ENCODE measurements around the gene ZNF107. TPM values are rescaled to one million over a fixed set of nuclear protein-coding genes. Genes with fewer than 3 reads are reported as not detected.

Gene ZNF107
- total and polyA plus RNA-seq, 8 donors: 3.8 to 13.1 (median 11.2) TPM

DNA sequence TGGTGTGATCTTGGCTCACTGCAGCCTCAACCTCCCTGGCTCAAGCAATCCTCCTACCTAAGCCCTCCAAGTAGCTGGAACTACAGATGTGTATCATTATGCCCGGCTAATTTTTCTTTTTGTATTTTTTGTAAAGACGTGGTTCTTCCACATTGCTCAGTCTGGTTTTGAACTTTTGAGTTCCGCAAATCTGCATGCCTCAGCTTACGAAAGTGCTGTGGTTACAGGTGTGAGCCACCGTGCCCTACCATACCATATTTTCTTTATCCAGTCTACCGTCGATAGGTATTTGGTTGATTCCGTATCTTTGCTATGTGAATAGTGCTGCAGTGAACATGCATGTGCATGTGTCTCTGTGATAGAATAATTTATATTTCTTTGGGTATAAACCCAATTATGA lies 6.5 kb downstream of the ZNF107 start:
- Histone ChIP-seq H3K9me3 (peaks cover 0 to 35% of the 10 kb centered on the region in 2 donors), H3K4me3 (no peak overlapping the region), H3K36me3 (peaks cover 0 to 38% of the 10 kb centered on the region in 2 donors), H3K27ac (no peak overlapping the region), H3K27me3 (no peaks in the 10 kb centered on the region), H3K4me1 (peaks cover 0 to 3% of the 10 kb centered on the region in 2 donors)
- DNase-seq: no peak
- ATAC-seq: no peak
- TF ChIP-seq, protein P1, sequence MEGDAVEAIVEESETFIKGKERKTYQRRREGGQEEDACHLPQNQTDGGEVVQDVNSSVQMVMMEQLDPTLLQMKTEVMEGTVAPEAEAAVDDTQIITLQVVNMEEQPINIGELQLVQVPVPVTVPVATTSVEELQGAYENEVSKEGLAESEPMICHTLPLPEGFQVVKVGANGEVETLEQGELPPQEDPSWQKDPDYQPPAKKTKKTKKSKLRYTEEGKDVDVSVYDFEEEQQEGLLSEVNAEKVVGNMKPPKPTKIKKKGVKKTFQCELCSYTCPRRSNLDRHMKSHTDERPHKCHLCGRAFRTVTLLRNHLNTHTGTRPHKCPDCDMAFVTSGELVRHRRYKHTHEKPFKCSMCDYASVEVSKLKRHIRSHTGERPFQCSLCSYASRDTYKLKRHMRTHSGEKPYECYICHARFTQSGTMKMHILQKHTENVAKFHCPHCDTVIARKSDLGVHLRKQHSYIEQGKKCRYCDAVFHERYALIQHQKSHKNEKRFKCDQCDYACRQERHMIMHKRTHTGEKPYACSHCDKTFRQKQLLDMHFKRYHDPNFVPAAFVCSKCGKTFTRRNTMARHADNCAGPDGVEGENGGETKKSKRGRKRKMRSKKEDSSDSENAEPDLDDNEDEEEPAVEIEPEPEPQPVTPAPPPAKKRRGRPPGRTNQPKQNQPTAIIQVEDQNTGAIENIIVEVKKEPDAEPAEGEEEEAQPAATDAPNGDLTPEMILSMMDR (IDR thresholded peaks at IDR 0.05): no peak
- intact Hi-C loops (cut with DNase I): no loop called here

- Histone ChIP-seq H3K36me3 (peaks cover 0 to 82% of the 10 kb centered on the region in 2 donors), H3K27me3 (no peaks in the 10 kb centered on the region), H3K4me1 (no peaks in the 10 kb centered on the region), H3K27ac (no peak overlapping the region), H3K4me3 (no peak overlapping the region), H3K9me3 (peaks cover 0 to 53% of the 10 kb centered on the region in 2 donors)
- DNase-seq (no peak), ATAC-seq (no peak)
- intact Hi-C loops (cut with DNase I): no loop called here
- TF ChIP-seq, protein P1 (IDR thresholded peaks at IDR 0.05): no peak
Observed at GRCh38 chr7:64685091-64685490, 19.2 kb downstream of the ZNF107 start.

DNA sequence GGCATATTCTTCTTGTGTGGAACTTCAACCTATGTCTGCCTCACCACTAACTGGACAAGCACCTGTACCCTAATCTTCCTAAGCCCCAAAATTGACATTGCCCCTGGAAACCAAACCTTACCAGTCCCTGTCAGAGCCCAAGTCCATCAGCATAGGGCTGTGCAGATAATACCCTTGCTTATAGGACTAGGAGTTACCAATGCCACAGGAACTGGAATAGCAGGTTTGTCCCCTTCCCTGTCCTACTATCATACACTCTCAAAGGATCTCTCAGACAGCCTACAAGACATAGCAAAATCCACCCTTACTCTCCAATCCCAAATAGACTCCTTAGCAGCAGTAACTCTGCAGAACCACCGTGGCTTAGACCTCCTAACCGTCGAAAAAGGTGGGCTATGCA lies 19.8 kb downstream of the ZNF107 start:
- Histone ChIP-seq H3K4me3 (no peak overlapping the region), H3K4me1 (no peaks in the 10 kb centered on the region), H3K27ac (peak overlapping the region in 1 of 2 donors; percentile 66), H3K36me3 (peaks cover 0 to 78% of the 10 kb centered on the region in 2 donors), H3K9me3 (peaks cover 0 to 47% of the 10 kb centered on the region in 2 donors), H3K27me3 (no peaks in the 10 kb centered on the region)
- TF ChIP-seq, protein P1 (IDR thresholded peaks at IDR 0.05): no peak
- ATAC-seq: no peak
- DNase-seq: no peak
- intact Hi-C loops (cut with DNase I): no loop called here

DNA sequence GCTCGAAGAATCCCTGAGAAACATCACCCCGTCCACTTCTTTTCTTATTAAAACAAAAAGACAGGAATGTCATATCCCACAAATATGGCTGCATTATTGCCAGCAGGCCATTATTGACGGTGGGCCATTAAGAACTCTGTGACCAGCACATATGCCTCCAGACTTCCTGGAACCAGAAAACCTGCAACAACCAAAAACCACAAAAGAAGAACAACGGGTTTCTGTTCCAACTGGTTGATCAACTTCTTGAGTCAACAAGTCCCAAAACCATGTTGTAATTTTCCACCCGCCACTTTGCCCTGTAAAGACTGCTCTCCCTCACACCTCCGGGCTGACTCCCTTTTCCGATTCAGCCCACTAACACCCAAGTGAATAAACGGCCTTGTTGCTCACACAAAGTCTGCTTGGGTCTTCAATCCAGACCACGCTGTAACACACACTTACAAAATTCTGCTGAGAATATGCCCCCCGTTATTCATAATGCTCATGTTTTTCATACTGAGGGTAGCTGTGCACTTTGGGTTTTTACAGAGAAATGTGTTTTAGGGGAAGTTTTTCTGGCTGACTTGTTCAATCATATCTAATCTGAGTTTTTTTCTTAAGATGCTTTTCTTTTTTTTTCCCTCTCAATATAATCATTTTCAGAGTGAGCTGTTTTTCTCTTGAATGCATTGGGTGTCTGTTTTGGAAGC lies 20.7 kb downstream of the ZNF107 start:
- Histone ChIP-seq H3K4me3 (no peak overlapping the region), H3K27me3 (no peaks in the 10 kb centered on the region), H3K9me3 (peaks cover 0 to 42% of the 10 kb centered on the region in 2 donors), H3K36me3 (peaks cover 0 to 78% of the 10 kb centered on the region in 2 donors), H3K27ac (peak overlapping the region in 1 of 2 donors; percentile 66), H3K4me1 (no peaks in the 10 kb centered on the region)
- DNase-seq (no peak), ATAC-seq (no peak)
- intact Hi-C loops (cut with DNase I): no loop called here
- TF ChIP-seq, protein P1 (IDR thresholded peaks at IDR 0.05): no peak

- no peak for DNase-seq
- peaks cover 0 to 42% of the 10 kb centered on the region in 2 donors for H3K9me3 ChIP-seq
- H3K36me3 ChIP-seq: peaks cover 0 to 78% of the 10 kb centered on the region in 2 donors
- no peaks in the 10 kb centered on the region for H3K27me3 ChIP-seq
- intact Hi-C loops (cut with DNase I): no loop called here
- ATAC-seq: no peak
- peak overlapping the region in 1 of 2 donors; percentile 66 for H3K27ac ChIP-seq
- no peak overlapping the region for H3K4me3 ChIP-seq
- H3K4me1 ChIP-seq: no peaks in the 10 kb centered on the region
- TF ChIP-seq, protein P1 (IDR thresholded peaks at IDR 0.05): no peak
Observed at GRCh38 chr7:64687249-64687648, 21.3 kb downstream of the ZNF107 start.
